ENCODE results near the gene MUC21. TPM values are rescaled to one million over a fixed set of nuclear protein-coding genes. Genes with fewer than 3 reads are reported as not detected.

The MUC21 gene
- total and polyA plus RNA-seq, 9 of the 15 experiments (the other 6 are each of a cell fraction or from before 2014, with no cell fraction given) = not detected

GRCh38 chr6:31037682-31038081 lies 54.2 kb downstream of the MUC21 start:
- Histone ChIP-seq H3K4me3 (no peak overlapping the region), H3K27me3 (ENCODE audit: control insufficient read depth in 2 of 2, insufficient read depth in 2 of 2, low read length in 2 of 2) (peaks cover 49 to 65% of the 10 kb centered on the region in 2 experiments), H3K9me3 (replicated peaks; ENCODE audit: control insufficient read depth, insufficient read depth, low read depth, low read length) (no peaks in the 10 kb centered on the region), H3K4me1 (replicated peaks in 1 of 2; ENCODE audit: control insufficient read depth in 2 of 2, insufficient read depth in 2 of 2, low read length in 2 of 2) (no peaks in the 10 kb centered on the region), H3K4me2 (ENCODE audit: insufficient read depth, low read length) (no peak overlapping the region), H3K36me3 (ENCODE audit: control insufficient read depth, insufficient read depth, low read length) (no peaks in the 10 kb centered on the region), H2AFZ (ENCODE audit: low read depth, low read length) (no peak overlapping the region), H4K20me1 (replicated peaks; ENCODE audit: control insufficient read depth, insufficient read depth, low read length) (no peaks in the 10 kb centered on the region), H3K27ac (ENCODE audit: extremely low read depth, low read depth, low read length) (no peak overlapping the region), H3K9ac (ENCODE audit: insufficient read depth in 1 of 2, low read depth in 2 of 2, low read length in 2 of 2) (no peak overlapping the region), H3K9me1 (ENCODE audit: control insufficient read depth, insufficient read depth, low read length) (no peaks in the 10 kb centered on the region), H3K79me2 (ENCODE audit: control insufficient read depth, insufficient read depth, low read length) (no peaks in the 10 kb centered on the region)
- DNase-seq (ENCODE audit: extremely low read depth in 1 of 4, low spot score in 3 of 4) (no peak), FAIRE-seq (no peak), ATAC-seq (no peak)
- TF ChIP-seq ZNF584 (CRISPR knock-in tag; IDR thresholded peaks at IDR 0.05; ENCODE audit: low read depth) (no peak), ZNF408 (CRISPR knock-in tag; IDR thresholded peaks at IDR 0.05; ENCODE audit: low read depth) (no peak), STAT5B (CRISPR knock-in tag; IDR thresholded peaks at IDR 0.05) (no peak), MTF1 (CRISPR knock-in tag; IDR thresholded peaks at IDR 0.05; ENCODE audit: borderline replicate concordance) (no peak), HNRNPL (IDR thresholded peaks at IDR 0.05; ENCODE audit: low read depth, low read length) (no peak), ZNF436 (CRISPR knock-in tag; IDR thresholded peaks at IDR 0.05) (no peak), ZNF3 (CRISPR knock-in tag; IDR thresholded peaks at IDR 0.05) (no peak), TBL1XR1 (IDR thresholded peaks at IDR 0.05; ENCODE audit: low read length in 2 of 2) (no peak), BRD9 (IDR thresholded peaks at IDR 0.05; ENCODE audit: low read depth, partially characterized antibody) (no peak), MYBL2 (IDR thresholded peaks at IDR 0.05; ENCODE audit: low read depth) (no peak), MYBL2 (CRISPR knock-in tag; IDR thresholded peaks at IDR 0.05; ENCODE audit: borderline replicate concordance) (no peak)
- CTCF ChIA-PET (ENCODE audit: low intra/inter-chr PET ratio) = no interaction called here
- 1% methylated on average over 3 of the region's 3 CpGs for WGBS (ENCODE audit: insufficient coverage, low coverage, missing lambda C conversion rate)
- in situ Hi-C loops (cut with MboI) = no loop called here
- BruUV-seq (replicated peaks) = no TSS peak
- POLR2A ChIA-PET = interaction anchor here (0.6 to 1.4 kb wide), 2 partner anchors 24 to 39 kb away, joined by 3 to 4 read pairs; no protein-coding TSS in a partner anchor
- intact Hi-C loops (cut with micrococcal nuclease) = no loop called here
